ENCODE data around the gene ZKSCAN2. TPM values are rescaled to one million over a fixed set of nuclear protein-coding genes. Genes with fewer than 3 reads are reported as not detected.

The ZKSCAN2 gene
- total RNA-seq, 1 experiment from 2014 or later = 6.7 TPM

- Histone ChIP-seq H3K27me3 (ENCODE audit: control insufficient read depth, insufficient read depth, low read length) (no peaks in the 10 kb centered on the region), H3K4me3 (ENCODE audit: insufficient read depth, low read depth, low read length) (peak overlapping the region; percentile 83), H3K36me3 (replicated peaks; ENCODE audit: control insufficient read depth, insufficient read depth, low read length) (peaks cover 2% of the 10 kb centered on the region)
- DNase-seq = peak; percentile 95
These were observed 563 bp upstream of the ZKSCAN2 start for GRCh38 chr16:25257956-25258860.

GRCh38 chr16:25256695-25257469 is 763 bp downstream of the ZKSCAN2 start:
- DNase-seq = peak; percentile 44

GRCh38 chr16:25253322-25253721 is 4.3 kb downstream of the ZKSCAN2 start:
- no peak overlapping the region for H3K4me3 ChIP-seq (ENCODE audit: insufficient read depth, low read depth, low read length)
- peaks cover 11% of the 10 kb centered on the region for H3K36me3 ChIP-seq (replicated peaks; ENCODE audit: control insufficient read depth, insufficient read depth, low read length)
- no peak for DNase-seq
- H3K27me3 ChIP-seq (ENCODE audit: control insufficient read depth, insufficient read depth, low read length) = no peaks in the 10 kb centered on the region

More at GRCh38 chr16:25256695-25257469, 763 bp downstream of the ZKSCAN2 start:
- Histone ChIP-seq H3K36me3 (replicated peaks; ENCODE audit: control insufficient read depth, insufficient read depth, low read length) (peaks cover 5% of the 10 kb centered on the region), H3K27me3 (ENCODE audit: control insufficient read depth, insufficient read depth, low read length) (no peaks in the 10 kb centered on the region), H3K4me3 (ENCODE audit: insufficient read depth, low read depth, low read length) (peak overlapping the region; percentile 83)

GRCh38 chr16:25250467-25250866 is 7.2 kb downstream of the ZKSCAN2 start:
- DNase-seq = no peak
- no peak overlapping the region for H3K4me3 ChIP-seq (ENCODE audit: insufficient read depth, low read depth, low read length)
- peaks cover 19% of the 10 kb centered on the region for H3K36me3 ChIP-seq (replicated peaks; ENCODE audit: control insufficient read depth, insufficient read depth, low read length)
- no peaks in the 10 kb centered on the region for H3K27me3 ChIP-seq (ENCODE audit: control insufficient read depth, insufficient read depth, low read length)

- Histone ChIP-seq H3K36me3 (replicated peaks; ENCODE audit: control insufficient read depth, insufficient read depth, low read length) (peaks cover 6% of the 10 kb centered on the region), H3K4me3 (ENCODE audit: insufficient read depth, low read depth, low read length) (no peak overlapping the region), H3K27me3 (ENCODE audit: control insufficient read depth, insufficient read depth, low read length) (no peaks in the 10 kb centered on the region)
- no peak for DNase-seq
These were observed 21.7 kb downstream of the ZKSCAN2 start for GRCh38 chr16:25235991-25236390.

- H3K36me3 ChIP-seq (replicated peaks; ENCODE audit: control insufficient read depth, insufficient read depth, low read length) = no peaks in the 10 kb centered on the region
- no peaks in the 10 kb centered on the region for H3K27me3 ChIP-seq (ENCODE audit: control insufficient read depth, insufficient read depth, low read length)
- DNase-seq = peak; percentile 24
- no peak overlapping the region for H3K4me3 ChIP-seq (ENCODE audit: insufficient read depth, low read depth, low read length)
These were observed 29.3 kb downstream of the ZKSCAN2 start for GRCh38 chr16:25228372-25228771.

GRCh38 chr16:25224731-25225319 is 32.8 kb downstream of the ZKSCAN2 start:
- DNase-seq = no peak
- H3K36me3 ChIP-seq (replicated peaks; ENCODE audit: control insufficient read depth, insufficient read depth, low read length) = no peaks in the 10 kb centered on the region
- no peaks in the 10 kb centered on the region for H3K27me3 ChIP-seq (ENCODE audit: control insufficient read depth, insufficient read depth, low read length)
- no peak overlapping the region for H3K4me3 ChIP-seq (ENCODE audit: insufficient read depth, low read depth, low read length)

- H3K27me3 ChIP-seq (ENCODE audit: control insufficient read depth, insufficient read depth, low read length) = no peaks in the 10 kb centered on the region
- no peaks in the 10 kb centered on the region for H3K36me3 ChIP-seq (replicated peaks; ENCODE audit: control insufficient read depth, insufficient read depth, low read length)
- H3K4me3 ChIP-seq (ENCODE audit: insufficient read depth, low read depth, low read length) = no peak overlapping the region
- DNase-seq = peak; percentile 6
These were observed 33.7 kb downstream of the ZKSCAN2 start for GRCh38 chr16:25223964-25224363.

- Histone ChIP-seq H3K36me3 (replicated peaks; ENCODE audit: control insufficient read depth, insufficient read depth, low read length) (no peaks in the 10 kb centered on the region), H3K27me3 (ENCODE audit: control insufficient read depth, insufficient read depth, low read length) (no peaks in the 10 kb centered on the region), H3K4me3 (ENCODE audit: insufficient read depth, low read depth, low read length) (no peak overlapping the region)
- no peak for DNase-seq
These were observed 34.7 kb downstream of the ZKSCAN2 start for GRCh38 chr16:25222959-25223358.

- H3K36me3 ChIP-seq (replicated peaks; ENCODE audit: control insufficient read depth, insufficient read depth, low read length) = no peaks in the 10 kb centered on the region
- no peaks in the 10 kb centered on the region for H3K27me3 ChIP-seq (ENCODE audit: control insufficient read depth, insufficient read depth, low read length)
- peak; percentile 10 for DNase-seq
- no peak overlapping the region for H3K4me3 ChIP-seq (ENCODE audit: insufficient read depth, low read depth, low read length)
These were observed 38.4 kb downstream of the ZKSCAN2 start for GRCh38 chr16:25219070-25219737.

- H3K4me3 ChIP-seq (ENCODE audit: insufficient read depth, low read depth, low read length) = no peak overlapping the region
- no peaks in the 10 kb centered on the region for H3K36me3 ChIP-seq (replicated peaks; ENCODE audit: control insufficient read depth, insufficient read depth, low read length)
- DNase-seq = no peak
- no peaks in the 10 kb centered on the region for H3K27me3 ChIP-seq (ENCODE audit: control insufficient read depth, insufficient read depth, low read length)
These were observed 39.7 kb downstream of the ZKSCAN2 start for GRCh38 chr16:25217921-25218320.

GRCh38 chr16:25217112-25217511 is 40.5 kb downstream of the ZKSCAN2 start:
- Histone ChIP-seq H3K27me3 (ENCODE audit: control insufficient read depth, insufficient read depth, low read length) (no peaks in the 10 kb centered on the region), H3K36me3 (replicated peaks; ENCODE audit: control insufficient read depth, insufficient read depth, low read length) (no peaks in the 10 kb centered on the region), H3K4me3 (ENCODE audit: insufficient read depth, low read depth, low read length) (no peak overlapping the region)
- DNase-seq = peak; percentile 14

GRCh38 chr16:25213709-25214397 is 43.8 kb downstream of the ZKSCAN2 start:
- Histone ChIP-seq H3K27me3 (ENCODE audit: control insufficient read depth, insufficient read depth, low read length) (no peaks in the 10 kb centered on the region), H3K36me3 (replicated peaks; ENCODE audit: control insufficient read depth, insufficient read depth, low read length) (no peaks in the 10 kb centered on the region), H3K4me3 (ENCODE audit: insufficient read depth, low read depth, low read length) (no peak overlapping the region)
- no peak for DNase-seq

GRCh38 chr16:25212636-25213035 is 45.0 kb downstream of the ZKSCAN2 start:
- DNase-seq = no peak
- no peaks in the 10 kb centered on the region for H3K27me3 ChIP-seq (ENCODE audit: control insufficient read depth, insufficient read depth, low read length)
- H3K4me3 ChIP-seq (ENCODE audit: insufficient read depth, low read depth, low read length) = no peak overlapping the region
- H3K36me3 ChIP-seq (replicated peaks; ENCODE audit: control insufficient read depth, insufficient read depth, low read length) = no peaks in the 10 kb centered on the region

Measured in H7 (cell line).